Heart left ventricle (tissue), 13 donors: ENCODE measurements around the gene B3GNT7.
"Not testable (repeated sequence)": the region's sequence is repeated elsewhere in the genome, so short reads cannot be mapped to it uniquely, and the experiment has no call there.

Experiments used
- CTCF ChIP-seq, 12 donors: fragments of 200-600 bp; sonication (generic) in 4 of 12; IDR thresholded peaks; one replicate each; pipeline versions ENCODE4 v1.5.0 to v1.8.0; 2018 to 2022; ENCODE audit warnings: antibody characterized with exemption in 12 of 12, mild to moderate bottlenecking in 5 of 12
- POLR2A ChIP-seq, 2 donors: fragments of 450-650 bp; IDR thresholded peaks; one replicate each; pipeline ENCODE4 v1.6.1; 2017; ENCODE audit warnings: antibody characterized with exemption in 2 of 2, mild to moderate bottlenecking in 2 of 2, moderate library complexity in 2 of 2
- donor health status: ischemic (EF 13 %, LVEDD 7.1; RV severe dilation, severe dysfunction).
- donor health status: DM: no; HTN: yes; CAD: no.
- donor health status: DM: no; HTN: no; CAD: no.
- donor health status: ischemic (EF 25% LVEDD 6.9; RV normal size, moderate dysfunction).
- donor health status: ischemic (EF 25% LVEDD 5.7; RV mildly dilated, moderate dysfunction).
- donor health status: ischemic (EF 35%, LVEDD 5.7; RV mildly dilated, moderate dysfunction).
- donor health status: nonischemic (EF 11% LVEDD 7.7; RV severe dilation, severe dysfunction).
- donor health status: DM: yes; HTN: yes; CAD: no.
- donor health status: PGD.
- donor health status: ischemic (EF 29% LVEDD 5.4; RV normal size, mild dysfunction).
- donor health status: nonischemic (EF 23%, LVEDD 6.1; RV moderate dilation, normal function).

DNA sequence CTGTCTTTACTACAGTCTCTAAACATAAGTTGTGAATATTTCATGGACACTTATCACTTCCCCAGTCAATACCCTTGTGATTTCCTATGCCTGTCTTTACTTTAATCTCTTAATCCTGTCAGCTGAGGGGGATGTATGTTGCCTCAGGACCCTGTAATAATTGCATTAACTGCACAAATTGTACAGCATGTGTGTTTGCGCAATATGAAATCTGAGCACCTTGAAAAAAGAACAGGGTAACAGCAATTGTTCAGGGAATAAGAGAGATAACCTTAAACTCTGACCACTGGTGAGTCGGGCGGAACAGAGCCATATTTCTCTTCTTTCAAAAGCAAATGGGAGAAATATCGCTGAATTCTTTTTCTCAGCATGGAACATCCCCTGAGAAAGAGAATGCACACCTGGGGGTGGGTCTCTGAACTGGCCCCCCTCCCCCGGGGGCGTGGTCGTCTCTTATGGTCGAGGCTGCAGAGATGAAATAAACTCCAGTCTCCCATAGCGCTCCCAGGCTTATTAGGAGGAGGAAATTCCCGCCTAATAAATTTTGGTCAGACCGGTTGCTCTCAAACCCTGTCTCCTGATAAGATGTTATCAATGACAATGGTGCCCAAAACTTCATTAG, 19.4 kb upstream of the B3GNT7 start:
- not testable (repeated sequence) for TF ChIP-seq CTCF, POLR2A (IDR thresholded peaks at IDR 0.05)
